ENCODE data around the gene MLN.

DNA sequence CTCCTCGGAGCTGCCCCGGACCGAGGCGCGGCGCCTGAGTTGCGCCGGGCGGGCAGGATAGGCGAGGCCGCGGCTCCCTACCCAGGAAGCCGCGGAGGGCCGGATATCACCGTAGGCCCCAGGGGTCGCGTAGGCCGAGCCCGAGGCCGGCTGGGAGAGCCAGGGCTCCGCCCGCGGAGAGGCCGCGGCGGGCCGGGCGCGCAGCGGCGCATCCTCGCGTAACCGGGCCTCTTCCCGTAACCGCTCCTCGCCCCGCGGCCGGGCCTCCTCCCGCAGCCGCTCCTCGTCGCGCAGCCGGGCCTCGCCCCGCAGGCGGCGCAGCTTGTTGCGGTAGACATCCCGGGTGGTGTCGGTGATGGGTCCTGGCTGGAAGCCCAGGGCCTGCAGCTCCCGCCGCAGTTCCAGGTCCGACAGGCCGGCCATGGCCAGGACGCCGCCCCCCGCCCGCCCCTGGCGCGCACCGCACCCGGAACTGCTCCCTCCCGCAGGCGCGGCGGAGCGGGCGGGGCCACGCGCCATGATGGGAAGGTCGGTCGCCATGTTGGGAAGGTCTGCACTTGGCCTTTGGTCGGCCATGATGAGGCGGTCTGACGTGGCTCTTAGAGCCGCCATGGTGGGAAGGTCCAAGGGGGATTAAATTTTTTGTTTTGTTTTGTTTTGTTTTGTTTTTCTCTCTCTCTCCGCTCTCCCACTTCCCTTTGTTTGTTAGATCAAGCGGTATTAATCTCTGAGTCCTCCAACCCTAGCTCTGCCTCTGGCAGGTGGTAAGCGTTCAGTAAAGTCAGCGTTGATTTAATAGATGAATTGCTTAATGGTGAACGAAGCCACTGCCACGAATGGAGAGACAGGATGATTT is 14.9 kb downstream of the MLN start, which contains the start of gene LEMD2:
- TF ChIP-seq, protein P1, sequence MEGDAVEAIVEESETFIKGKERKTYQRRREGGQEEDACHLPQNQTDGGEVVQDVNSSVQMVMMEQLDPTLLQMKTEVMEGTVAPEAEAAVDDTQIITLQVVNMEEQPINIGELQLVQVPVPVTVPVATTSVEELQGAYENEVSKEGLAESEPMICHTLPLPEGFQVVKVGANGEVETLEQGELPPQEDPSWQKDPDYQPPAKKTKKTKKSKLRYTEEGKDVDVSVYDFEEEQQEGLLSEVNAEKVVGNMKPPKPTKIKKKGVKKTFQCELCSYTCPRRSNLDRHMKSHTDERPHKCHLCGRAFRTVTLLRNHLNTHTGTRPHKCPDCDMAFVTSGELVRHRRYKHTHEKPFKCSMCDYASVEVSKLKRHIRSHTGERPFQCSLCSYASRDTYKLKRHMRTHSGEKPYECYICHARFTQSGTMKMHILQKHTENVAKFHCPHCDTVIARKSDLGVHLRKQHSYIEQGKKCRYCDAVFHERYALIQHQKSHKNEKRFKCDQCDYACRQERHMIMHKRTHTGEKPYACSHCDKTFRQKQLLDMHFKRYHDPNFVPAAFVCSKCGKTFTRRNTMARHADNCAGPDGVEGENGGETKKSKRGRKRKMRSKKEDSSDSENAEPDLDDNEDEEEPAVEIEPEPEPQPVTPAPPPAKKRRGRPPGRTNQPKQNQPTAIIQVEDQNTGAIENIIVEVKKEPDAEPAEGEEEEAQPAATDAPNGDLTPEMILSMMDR (IDR thresholded peaks at IDR 0.05; ENCODE audit: low read length): no peak
- TF ChIP-seq EZH2 (optimal IDR thresholded peaks at IDR 0.05; ENCODE audit: low read depth, low read length) (no peak), EZH2phosphoT487 (IDR thresholded peaks at IDR 0.05; ENCODE audit: low read length) (no peak)
